Effector memory CD4-positive, alpha-beta T cell (primary cell): ENCODE data around the gene RPL35.
A peak's percentile ranks its signal among the peaks of the same experiment; 100 is the strongest.

Source experiments
- DNase-seq, 3 donors: peaks; one replicate each; pipeline ENCODE4 v3.0.0-alpha.2; 2020
- H3K27ac ChIP-seq: 2 replicates; pipeline ENCODE4 v1.7.0; 2013; ENCODE audit warnings: mild to moderate bottlenecking, low read length, moderate library complexity; ENCODE audit not compliant: insufficient read depth, poor library complexity, severe bottlenecking
- H3K27me3 ChIP-seq: replicated peaks from 2 replicates; pipeline ENCODE4 v1.7.0; 2013; ENCODE audit warnings: mild to moderate bottlenecking, low read length; ENCODE audit not compliant: insufficient read depth, control insufficient read depth, poor library complexity, severe bottlenecking
- H3K36me3 ChIP-seq: 2 replicates; pipeline ENCODE4 v1.7.0; 2013; ENCODE audit warnings: mild to moderate bottlenecking, low read length, moderate library complexity; ENCODE audit not compliant: control insufficient read depth, insufficient read depth
- H3K4me1 ChIP-seq: 2 replicates; pipeline ENCODE4 v1.7.0; 2013; ENCODE audit warnings: low read length, mild to moderate bottlenecking; ENCODE audit not compliant: control insufficient read depth, insufficient read depth, poor library complexity, severe bottlenecking
- H3K4me3 ChIP-seq: 2 replicates; pipeline ENCODE4 v1.7.0; 2013; ENCODE audit warnings: low read length, low read depth, mild to moderate bottlenecking; ENCODE audit not compliant: insufficient read depth, poor library complexity, severe bottlenecking
- H3K9me3 ChIP-seq: 2 replicates; pipeline ENCODE4 v1.7.0; 2013; ENCODE audit warnings: mild to moderate bottlenecking, low read length, moderate library complexity; ENCODE audit not compliant: control insufficient read depth

RPL35 gene

DNA sequence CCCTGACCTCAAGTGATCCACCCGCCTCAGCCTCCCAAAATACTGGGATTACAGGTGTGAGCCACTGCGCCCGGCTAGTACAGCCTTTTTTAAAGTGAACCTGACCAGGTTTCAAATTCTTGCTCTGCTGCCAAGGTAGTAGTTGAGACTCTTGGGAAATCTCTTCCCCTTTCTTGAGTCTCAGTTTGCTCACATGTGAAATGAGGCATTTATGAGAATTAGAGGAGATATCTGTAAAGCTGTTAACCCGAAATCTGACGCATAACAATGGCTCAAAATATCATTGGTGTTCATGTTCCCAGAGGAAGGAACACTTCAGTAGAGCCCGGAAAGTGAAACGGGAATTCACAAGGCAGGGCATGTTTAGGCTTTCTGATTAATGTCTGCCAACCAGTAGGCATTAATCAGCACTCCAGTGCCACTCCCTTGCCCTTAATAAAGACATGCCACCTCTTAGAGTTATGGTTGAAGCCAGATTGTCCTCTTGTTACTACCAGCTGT, 1.7 kb upstream of the RPL35 start:
- Histone ChIP-seq H3K27me3 (no peaks in the 10 kb centered on the region), H3K4me3 (no peak overlapping the region), H3K27ac (no peak overlapping the region), H3K36me3 (peaks cover 26% of the 10 kb centered on the region), H3K4me1 (peaks cover 21% of the 10 kb centered on the region), H3K9me3 (no peaks in the 10 kb centered on the region)
- no peak for DNase-seq

DNA sequence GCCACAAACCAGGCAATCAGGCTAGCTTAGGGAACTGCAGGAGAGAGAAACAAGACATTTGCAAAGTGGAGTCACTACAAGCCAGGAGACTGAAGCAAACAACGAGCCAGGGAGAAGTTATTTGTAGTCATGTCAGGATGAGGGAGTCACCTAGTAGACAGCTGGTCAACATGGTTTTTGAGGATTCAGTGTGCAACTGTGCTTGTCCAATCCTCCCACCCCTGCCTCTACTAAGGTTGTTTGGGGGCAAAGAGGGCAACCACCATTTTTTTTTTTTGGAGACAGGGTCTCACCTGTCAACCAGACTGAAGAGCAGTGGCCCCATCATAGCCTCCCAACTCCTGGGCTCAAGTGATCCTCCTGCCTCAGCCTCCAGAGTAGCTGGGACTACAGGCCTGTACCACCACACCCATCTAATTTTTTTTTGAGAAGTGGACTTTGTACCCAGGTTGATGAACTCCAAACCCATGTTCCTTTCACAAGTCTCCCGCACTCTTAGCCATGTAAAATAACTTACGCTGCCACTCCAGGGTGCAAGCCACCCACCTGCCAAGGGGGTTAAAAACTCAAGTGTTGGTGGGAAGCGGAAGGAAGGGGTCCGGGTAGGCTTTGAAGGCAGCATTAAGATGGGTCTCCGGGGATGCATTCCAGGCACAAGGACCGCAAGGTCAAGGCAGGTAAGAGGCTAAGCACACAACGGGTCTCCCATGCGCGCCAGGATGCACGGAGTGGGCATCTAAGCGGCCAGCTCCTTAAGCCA, 995 bp downstream of the RPL35 start:
- Histone ChIP-seq H3K36me3 (peaks cover 47% of the 10 kb centered on the region), H3K4me1 (peaks cover 14% of the 10 kb centered on the region), H3K4me3 (peak overlapping the region; percentile 74), H3K27me3 (no peaks in the 10 kb centered on the region), H3K9me3 (no peaks in the 10 kb centered on the region), H3K27ac (peak overlapping the region; percentile 87)
- DNase-seq: no peak

DNA sequence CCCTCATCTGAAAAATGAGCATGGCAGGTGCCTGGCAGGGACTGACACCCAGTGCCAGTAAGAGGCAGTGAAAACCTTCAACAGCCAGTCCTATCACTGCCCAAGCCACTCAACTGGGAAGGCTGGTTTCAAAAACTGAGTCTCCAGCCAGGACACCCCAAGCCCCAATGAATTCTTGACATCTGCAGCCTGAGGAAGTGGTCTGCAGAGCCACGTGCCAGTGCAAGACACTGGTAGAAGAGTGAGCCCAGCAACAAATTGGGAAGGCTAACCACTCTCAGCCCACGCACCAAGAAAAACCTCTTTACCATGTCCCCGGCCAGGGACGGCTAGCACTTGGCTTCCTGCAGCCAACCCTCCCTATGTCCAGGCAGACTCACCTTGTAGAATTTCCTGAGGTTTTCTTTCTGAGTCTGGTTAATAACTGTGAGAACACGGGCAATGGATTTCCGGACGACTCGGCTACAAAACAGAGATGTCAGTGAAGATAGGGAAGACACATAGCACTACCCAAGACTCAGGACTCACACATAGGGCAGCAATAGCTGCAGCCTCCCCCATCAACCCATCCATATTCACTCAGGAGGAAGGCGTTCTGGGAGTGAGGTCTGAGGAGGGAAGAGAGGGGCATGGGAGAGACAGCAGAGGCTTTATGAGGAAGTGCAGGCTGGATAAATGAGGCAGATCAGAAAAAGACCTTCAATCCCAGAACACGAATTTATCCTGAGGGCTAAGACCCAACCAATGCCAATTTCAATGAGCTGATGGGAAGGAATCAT, 1.8 kb downstream of the RPL35 start:
- H3K9me3 ChIP-seq: no peaks in the 10 kb centered on the region
- peaks cover 47% of the 10 kb centered on the region for H3K36me3 ChIP-seq
- no peak for DNase-seq
- H3K4me1 ChIP-seq: peaks cover 14% of the 10 kb centered on the region
- no peaks in the 10 kb centered on the region for H3K27me3 ChIP-seq
- no peak overlapping the region for H3K4me3 ChIP-seq
- peak overlapping the region; percentile 87 for H3K27ac ChIP-seq

DNA sequence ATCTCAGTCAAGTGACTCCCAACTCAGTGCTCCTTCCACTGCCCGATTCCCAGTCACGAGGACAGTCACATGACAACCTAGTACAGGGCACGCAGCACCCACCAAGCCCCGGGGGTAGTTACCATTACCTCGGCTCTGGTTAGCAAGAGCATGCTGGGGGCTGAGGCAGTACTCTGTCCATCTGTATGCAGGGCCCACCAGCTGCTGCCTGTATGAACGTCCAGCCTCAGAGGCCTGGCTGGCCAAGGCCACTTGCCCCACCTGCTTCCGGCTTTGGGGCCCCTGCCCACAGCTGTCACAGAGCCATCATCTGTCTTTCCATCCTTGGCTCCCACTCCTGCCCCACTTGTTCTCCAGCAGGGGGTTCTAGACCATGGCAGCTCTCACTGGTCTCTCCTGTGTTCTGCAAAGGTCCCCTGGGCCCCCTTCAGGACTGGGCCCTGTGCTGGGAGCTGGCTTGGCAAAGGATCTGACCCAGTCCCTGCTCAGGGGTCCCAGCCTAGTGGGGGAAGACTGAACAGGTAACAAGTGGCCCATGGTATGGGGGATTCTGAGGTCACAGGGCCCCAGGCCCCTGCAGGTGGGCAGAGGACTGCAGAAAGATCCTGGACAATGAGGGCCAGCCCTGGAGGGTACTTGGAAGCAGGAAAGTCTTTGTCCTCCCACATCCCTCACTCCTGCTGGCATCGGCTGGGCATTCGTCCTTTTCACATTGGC, 3.3 kb downstream of the RPL35 start:
- peaks cover 47% of the 10 kb centered on the region for H3K36me3 ChIP-seq
- H3K9me3 ChIP-seq: no peaks in the 10 kb centered on the region
- H3K4me1 ChIP-seq: peaks cover 14% of the 10 kb centered on the region
- no peaks in the 10 kb centered on the region for H3K27me3 ChIP-seq
- no peak overlapping the region for H3K27ac ChIP-seq
- DNase-seq: no peak
- no peak overlapping the region for H3K4me3 ChIP-seq

DNA sequence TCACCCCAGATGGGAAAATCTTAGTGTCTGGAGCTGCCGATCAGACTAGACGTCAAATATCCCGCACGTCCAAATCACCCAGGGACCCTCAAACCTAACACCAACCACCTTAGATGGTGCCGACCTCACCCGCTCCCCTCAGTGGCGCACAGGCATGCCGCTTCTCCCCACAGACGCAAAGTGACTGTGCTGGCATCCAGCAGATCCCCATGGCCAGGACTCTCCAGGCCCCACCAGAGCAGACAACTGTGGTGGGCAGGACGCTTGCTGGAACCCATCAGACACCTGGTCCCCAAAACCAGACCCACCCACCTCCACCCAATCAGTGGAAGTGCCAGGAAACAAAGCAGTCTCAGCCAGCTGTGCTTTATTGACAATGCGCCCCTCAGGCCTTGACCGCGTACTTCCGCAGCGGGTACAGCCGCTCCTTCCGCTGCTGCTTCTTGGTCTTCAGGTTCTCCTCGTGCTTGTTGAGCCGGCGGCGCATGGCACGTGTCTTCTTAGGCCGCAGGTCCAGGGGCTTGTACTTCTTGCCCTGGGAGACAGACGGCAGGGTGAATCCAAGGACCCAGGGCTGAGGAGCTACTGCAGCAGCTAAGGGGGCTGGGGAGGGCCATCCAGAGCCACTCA, 4.1 kb downstream of the RPL35 start:
- no peak overlapping the region for H3K4me3 ChIP-seq
- peaks cover 47% of the 10 kb centered on the region for H3K36me3 ChIP-seq
- no peaks in the 10 kb centered on the region for H3K9me3 ChIP-seq
- peaks cover 17% of the 10 kb centered on the region for H3K4me1 ChIP-seq
- no peak for DNase-seq
- no peaks in the 10 kb centered on the region for H3K27me3 ChIP-seq
- H3K27ac ChIP-seq: no peak overlapping the region

DNA sequence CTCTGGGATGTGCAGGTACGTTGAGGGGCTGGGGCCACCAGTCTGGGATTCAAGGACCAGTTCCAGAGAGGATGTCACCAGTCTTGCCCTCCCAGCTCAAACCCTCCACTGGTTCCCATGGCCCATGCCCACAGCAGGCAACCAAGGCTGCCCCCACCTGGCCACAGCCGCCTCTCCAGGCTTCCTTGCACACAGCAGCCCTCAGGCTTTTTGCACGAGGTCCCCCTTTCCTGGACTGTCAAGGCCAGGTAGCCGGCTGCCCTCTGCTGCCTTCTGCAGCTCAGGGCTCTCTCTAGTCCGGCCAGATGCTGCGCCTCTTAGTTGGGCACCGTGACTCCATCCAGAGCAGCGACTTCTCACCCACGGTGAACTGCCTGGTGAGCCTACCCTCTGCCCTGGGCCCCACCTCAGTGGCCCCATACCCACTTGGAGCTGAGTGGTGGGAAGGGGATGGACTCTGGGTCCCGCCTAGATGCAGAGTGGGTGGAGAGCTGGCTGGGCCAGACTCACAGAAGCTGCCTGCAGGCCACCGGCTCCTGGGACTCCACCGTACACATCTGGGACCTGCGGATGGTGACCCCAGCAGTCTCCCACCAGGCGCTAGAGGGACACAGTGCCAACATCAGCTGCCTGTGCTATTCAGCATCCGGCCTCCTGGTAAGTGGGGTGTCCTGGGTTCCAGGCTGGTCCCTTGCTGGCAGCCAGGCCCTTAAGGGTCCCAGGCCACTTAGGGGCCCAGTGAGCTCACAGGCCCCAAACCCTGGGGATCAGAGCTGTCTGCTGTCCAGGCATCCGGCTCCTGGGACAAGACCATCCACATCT, 5.6 kb downstream of the RPL35 start:
- H3K9me3 ChIP-seq: no peaks in the 10 kb centered on the region
- peaks cover 18% of the 10 kb centered on the region for H3K4me1 ChIP-seq
- no peak overlapping the region for H3K4me3 ChIP-seq
- peaks cover 47% of the 10 kb centered on the region for H3K36me3 ChIP-seq
- no peaks in the 10 kb centered on the region for H3K27me3 ChIP-seq
- DNase-seq: no peak
- no peak overlapping the region for H3K27ac ChIP-seq

DNA sequence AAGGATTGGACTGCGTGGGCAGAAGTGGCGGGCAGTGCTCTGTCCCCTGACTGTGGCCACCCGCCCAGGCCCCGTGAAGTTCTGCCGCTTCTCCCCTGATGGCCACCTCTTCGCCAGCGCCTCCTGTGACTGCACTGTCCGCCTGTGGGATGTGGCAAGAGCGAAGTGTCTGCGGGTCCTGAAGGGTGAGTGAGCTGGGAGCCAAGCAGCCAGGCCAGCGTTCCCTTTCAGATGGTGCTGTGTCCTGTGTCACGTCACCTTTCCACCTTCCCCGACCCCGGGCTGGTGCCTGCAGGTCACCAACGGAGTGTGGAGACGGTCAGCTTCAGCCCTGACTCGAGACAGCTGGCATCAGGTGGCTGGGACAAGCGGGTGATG, 6.2 kb downstream of the RPL35 start:
- Histone ChIP-seq H3K9me3 (no peaks in the 10 kb centered on the region), H3K4me3 (no peak overlapping the region), H3K4me1 (peaks cover 12% of the 10 kb centered on the region), H3K27me3 (no peaks in the 10 kb centered on the region), H3K27ac (peak overlapping the region; percentile 55), H3K36me3 (peaks cover 42% of the 10 kb centered on the region)
- DNase-seq: no peak

DNA sequence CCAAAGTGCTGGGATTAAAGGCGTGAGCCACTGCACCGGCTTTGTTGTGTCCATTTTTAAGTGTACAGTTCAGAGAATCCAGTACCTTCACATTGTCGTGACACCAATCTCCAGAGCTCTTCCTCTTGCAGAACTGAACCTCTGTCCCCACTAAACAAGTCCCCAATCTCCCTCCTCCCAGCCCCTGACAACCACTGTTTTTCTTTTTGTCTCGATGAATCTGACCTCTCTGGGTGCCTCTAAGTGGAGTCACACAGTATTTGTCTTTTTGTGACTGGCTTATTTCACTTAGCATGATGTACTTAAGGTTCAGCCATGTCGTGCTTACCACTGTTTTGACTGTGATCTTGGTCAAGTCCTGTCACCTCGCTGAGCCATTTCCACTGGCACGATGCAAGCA, 6.9 kb downstream of the RPL35 start:
- H3K27ac ChIP-seq: peak overlapping the region; percentile 55
- peaks cover 35% of the 10 kb centered on the region for H3K36me3 ChIP-seq
- no peaks in the 10 kb centered on the region for H3K27me3 ChIP-seq
- DNase-seq: no peak
- no peaks in the 10 kb centered on the region for H3K9me3 ChIP-seq
- H3K4me3 ChIP-seq: no peak overlapping the region
- H3K4me1 ChIP-seq: peaks cover 5% of the 10 kb centered on the region

DNA sequence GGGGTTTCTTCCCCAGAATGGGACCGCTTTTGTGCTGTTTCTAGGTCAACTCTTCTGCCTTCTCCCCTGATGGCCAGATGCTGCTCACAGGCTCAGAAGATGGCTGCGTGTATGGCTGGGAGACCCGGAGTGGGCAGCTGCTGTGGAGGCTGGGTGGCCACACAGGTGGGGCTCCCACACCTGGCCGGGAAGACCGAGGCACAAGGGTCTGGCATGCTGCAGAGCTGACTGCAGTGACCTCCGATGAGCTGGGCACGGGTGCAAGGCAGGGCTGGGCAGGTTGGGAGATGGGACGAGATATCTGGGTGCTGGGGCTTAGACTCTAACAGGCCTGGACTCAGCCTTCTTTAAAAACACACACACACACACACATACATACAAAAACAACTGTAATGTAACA, 7.6 kb downstream of the RPL35 start:
- Histone ChIP-seq H3K4me3 (no peak overlapping the region), H3K4me1 (peaks cover 5% of the 10 kb centered on the region), H3K9me3 (no peaks in the 10 kb centered on the region), H3K27me3 (no peaks in the 10 kb centered on the region), H3K27ac (peak overlapping the region; percentile 56), H3K36me3 (peaks cover 28% of the 10 kb centered on the region)
- no peak for DNase-seq
